NCI-H748 (cell line): ENCODE measurements around the gene HDAC9.

Source experiments
- DNase-seq: peaks from one replicate; lab custom pipeline; 2025; ENCODE audit not compliant: unreplicated experiment; lab: John Stamatoyannopoulos, UW

Gene HDAC9

GRCh38 chr7:18653381-18654155 lies 158.0 kb downstream of the HDAC9 start:
- DNase-seq: no peak

GRCh38 chr7:18654709-18655108 lies 159.2 kb downstream of the HDAC9 start:
- DNase-seq: no peak

DNA sequence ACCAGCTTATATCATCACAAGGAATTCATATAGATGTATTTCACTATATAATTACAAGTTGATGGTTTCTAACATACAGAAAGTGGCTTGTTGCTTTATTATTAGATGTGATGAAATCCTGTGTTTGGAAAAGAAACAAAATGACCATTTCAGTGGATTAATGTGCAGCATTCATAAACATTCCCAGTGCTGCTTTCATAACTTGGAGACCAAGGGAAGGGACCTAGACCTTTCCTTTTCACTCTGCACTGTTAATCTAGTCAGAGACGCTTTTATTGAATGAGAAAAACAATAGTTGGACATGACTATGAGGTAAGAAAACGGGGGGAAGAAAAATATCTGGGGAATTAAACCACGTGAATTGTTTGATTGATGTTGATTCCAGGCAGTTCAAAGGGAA lies 160.0 kb downstream of the HDAC9 start:
- no peak for DNase-seq

DNA sequence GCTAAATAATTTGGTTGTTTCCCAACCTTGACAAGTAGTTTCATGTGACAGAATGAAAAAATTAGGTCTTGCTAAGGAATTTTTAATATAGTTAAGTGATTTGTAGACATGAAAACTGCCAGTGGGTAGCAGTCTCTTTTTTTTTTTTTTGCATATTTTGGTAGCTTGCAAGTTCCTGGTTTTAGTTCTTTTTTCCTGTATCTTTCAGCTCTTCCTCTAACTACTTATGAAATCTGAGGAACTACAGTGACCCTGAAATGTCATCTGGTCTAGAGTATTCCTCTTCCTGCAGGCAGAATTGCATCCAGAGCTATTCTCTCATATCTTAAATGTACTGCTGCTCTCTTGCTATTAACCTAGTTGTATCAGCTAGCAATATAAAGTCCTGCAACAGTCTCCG lies 160.4 kb downstream of the HDAC9 start:
- DNase-seq: no peak

- DNase-seq: no peak
These were observed 160.8 kb downstream of the HDAC9 start for GRCh38 chr7:18656362-18656761.

DNA sequence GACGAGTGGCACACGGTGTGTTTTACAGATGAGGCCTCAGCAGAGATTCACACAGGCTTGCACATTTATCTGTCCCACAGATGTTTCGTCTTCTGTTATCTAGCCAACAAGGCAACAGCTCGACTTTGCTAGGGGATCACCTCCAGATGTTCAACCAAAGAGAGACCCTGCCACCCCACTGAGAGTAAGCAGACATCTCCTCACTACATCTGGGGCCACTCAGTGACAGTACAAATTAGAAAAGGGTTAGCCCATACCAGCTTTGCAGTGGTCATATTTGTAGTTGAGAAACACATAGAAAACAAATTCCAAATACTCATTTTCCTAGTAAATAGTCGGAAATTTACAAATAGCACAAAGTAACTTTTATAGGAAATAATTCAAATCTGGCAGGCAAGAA lies 164.2 kb downstream of the HDAC9 start:
- no peak for DNase-seq

DNA sequence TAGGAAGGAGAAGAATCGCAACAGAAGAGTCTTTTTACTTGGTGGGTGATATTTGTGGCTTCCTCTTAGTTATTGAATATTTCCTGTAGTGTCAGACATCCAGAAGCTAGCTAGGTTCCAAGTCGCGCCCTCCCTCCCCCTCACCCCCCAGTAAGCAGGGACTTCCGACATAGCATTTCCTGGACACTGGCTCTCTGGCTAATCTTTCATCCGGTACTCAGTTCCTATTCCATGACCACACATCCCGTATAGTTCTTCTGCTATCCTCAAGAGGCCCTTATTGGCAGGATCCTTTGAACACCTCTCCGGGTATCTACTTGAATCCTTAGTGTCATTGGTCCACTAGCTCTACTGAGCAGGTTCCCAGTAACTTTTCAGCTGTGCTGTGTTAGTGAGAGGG lies 167.8 kb downstream of the HDAC9 start:
- DNase-seq: no peak

- peak; percentile 56 for DNase-seq
These were observed 170.7 kb downstream of the HDAC9 start for GRCh38 chr7:18666107-18666728.

DNA sequence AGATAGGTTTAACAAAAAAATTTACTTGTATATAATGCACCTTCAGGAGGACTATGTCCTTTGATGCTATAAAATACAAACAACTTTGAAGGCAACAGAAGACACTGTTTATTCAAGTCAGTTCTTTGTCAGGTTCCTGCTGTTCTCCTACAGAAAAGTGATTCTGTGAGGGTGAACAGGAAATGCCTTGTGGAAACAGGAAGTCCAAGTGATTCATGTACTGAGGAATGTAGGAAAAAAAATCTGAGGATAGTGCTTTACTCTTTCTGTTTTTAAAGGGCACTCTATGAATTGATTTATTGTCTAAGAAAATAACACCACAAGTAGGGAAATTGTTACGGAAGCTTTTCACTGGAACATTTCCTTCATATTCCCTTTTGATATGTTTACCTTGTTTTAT lies 171.9 kb downstream of the HDAC9 start:
- DNase-seq: no peak

GRCh38 chr7:18671176-18671575 lies 175.6 kb downstream of the HDAC9 start:
- DNase-seq: no peak

DNA sequence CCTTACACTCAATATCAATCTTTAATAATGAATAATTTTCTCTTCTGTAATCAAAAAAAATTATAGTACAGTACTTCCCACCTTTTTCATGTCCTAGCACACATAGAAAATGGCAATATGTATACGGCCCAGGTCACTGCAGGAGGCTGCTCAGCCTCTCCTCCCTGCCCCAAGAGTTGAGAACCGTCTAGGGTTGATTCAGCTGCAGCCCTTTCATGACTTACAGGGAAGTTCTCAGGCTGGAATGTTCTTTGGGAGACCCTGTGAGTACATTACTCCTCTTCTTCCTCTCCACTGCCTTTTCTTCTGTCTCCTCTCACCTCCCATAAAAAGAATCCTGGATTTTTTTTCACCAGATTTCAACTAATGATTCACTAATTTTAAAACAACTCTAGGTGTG lies 180.0 kb downstream of the HDAC9 start:
- DNase-seq: no peak

GRCh38 chr7:18679261-18679660 lies 183.7 kb downstream of the HDAC9 start:
- DNase-seq: no peak

DNA sequence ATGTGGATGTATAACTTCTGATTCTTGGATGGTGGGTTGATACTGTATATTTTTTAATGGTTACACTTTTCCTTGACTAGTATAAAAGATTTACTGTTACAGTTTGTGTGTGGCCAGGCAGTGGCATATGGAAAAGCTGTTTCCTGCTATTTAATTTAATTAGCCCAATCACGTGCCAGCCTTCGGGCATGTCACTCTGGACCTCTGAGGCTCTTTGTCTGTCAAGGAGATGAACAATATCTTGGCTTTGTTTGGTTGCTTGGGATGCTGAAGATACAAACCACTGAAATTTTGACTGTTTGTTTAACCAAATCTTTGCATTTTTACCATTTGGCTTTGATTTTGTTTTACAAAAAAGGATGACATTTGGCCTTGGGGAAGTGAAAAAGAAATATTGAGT lies 185.0 kb downstream of the HDAC9 start:
- DNase-seq: no peak

- no peak for DNase-seq
These were observed 189.4 kb downstream of the HDAC9 start for GRCh38 chr7:18684916-18685315.

GRCh38 chr7:18685971-18686370 lies 190.4 kb downstream of the HDAC9 start:
- DNase-seq: no peak

GRCh38 chr7:18689551-18689950 lies 194.0 kb downstream of the HDAC9 start:
- no peak for DNase-seq

GRCh38 chr7:18693406-18693805 lies 197.9 kb downstream of the HDAC9 start:
- DNase-seq: peak; percentile 1

DNA sequence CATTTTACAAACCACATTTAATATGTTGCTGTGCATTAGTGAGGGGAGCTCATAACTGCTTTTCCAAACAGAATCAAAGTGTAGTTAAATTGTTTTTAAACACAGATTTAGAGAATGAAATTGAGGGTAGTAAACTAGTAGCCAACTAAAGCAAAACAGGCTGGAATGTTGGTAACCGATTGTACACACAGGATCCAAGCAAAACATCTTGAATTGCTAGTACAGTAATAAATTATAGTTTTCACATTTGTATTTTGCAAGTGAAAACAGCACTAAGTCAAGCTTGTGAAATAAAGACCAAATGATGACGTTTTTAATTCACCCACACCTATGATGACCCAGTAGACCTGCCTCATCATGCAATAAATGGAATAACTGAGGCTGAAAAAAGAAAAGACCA lies 198.3 kb downstream of the HDAC9 start:
- DNase-seq: no peak

DNA sequence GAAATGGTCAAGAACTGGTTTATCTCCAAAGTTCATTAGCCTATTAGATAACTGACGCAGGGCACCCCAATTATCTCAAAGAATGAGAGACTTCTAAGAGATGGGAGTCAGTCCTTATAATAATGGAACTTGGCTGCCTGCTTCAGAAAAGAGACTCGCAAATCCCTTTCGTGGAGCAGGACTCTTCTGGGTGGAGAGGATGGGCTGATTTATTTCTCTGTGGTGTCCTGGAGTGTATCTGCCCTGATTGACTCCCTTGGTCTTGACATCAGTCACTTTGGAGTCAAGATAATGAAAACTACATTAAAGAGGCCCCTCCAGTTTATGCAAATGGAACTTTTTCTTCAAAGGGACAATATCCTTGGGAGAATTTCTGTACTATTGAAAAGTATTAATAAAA lies 198.9 kb downstream of the HDAC9 start:
- DNase-seq: no peak

DNA sequence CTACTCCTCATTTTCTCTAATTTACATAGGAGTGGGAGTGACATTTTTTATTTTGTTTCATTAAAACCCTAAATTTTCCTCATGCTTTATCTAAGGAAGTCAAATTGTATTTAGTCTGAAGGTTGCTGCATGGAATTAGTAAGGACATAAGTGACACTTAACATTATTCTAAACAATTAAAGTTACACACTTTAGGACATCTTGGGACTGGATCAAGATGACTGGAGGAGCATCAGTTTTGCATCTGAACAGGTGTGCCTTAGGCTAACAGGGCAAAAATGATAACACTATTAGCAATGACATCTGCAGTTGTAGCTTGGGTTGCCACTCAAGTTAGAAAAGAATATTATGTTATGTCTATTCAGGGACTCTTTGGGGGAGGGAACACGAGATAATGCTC lies 199.4 kb downstream of the HDAC9 start:
- DNase-seq: no peak

DNA sequence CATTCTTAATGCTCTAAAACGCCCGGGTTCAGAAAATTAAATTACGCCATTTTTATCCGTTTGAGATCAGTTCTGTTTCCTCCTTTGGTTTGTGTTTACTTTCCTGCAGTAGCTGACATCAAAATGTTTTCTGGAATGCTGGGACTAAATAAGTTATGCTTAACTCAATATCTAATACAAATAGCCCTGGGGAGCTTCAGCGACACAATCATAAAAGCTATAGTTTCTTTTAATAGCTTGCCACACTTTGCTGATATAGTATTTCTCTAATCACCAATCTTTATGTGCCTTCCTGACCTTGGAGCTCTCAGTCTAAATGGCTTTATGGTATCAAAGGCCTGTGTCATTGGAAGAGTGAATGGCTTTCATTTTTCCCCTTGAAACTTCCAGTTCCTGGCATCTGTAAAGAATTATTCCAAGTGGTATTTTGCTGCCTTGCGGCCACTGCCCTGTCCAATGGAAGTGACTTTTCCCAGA lies 202.7 kb downstream of the HDAC9 start:
- DNase-seq: no peak

- no peak for DNase-seq
These were observed 204.6 kb downstream of the HDAC9 start for GRCh38 chr7:18700147-18700546.
